ENCODE data around the gene SLC16A2. TPM values are rescaled to one million over a fixed set of nuclear protein-coding genes. Genes with fewer than 3 reads are reported as not detected.

The SLC16A2 gene
- polyA plus RNA-seq, 3 donors: not detected

DNA sequence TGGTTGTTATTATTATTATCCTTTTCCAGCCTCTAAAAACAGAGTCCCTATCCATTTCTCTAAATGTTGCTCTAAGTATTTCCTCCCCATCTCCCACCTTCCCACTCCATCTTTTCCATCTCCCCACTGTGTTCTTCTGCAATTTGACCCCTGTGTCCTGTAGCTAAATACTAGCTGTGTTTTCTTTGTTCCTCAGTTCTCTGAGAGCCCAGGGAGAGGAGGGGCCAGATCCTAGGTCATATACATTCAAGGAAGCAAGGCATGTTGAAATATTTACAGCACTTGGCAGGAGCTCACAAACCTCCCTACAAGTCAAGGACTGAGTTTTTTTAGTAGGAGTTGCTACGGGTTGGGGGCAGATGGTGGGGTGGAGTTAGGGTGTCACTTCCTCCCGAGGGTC is 10.5 kb downstream of the SLC16A2 start:
- Mint-ChIP-seq H3K4me1 (no peaks in the 10 kb centered on the region), H3K9me3 (no peaks in the 10 kb centered on the region), H3K27ac (peak overlapping the region in 1 of 7 donors; percentile 32), H3K36me3 (no peaks in the 10 kb centered on the region), H3K4me3 (no peak overlapping the region), H3K27me3 (ENCODE audit: low read depth in 3 of 3) (peaks cover 1 to 5% (median 2%) of the 10 kb centered on the region in 3 donors)
- TF ChIP-seq, protein P1, sequence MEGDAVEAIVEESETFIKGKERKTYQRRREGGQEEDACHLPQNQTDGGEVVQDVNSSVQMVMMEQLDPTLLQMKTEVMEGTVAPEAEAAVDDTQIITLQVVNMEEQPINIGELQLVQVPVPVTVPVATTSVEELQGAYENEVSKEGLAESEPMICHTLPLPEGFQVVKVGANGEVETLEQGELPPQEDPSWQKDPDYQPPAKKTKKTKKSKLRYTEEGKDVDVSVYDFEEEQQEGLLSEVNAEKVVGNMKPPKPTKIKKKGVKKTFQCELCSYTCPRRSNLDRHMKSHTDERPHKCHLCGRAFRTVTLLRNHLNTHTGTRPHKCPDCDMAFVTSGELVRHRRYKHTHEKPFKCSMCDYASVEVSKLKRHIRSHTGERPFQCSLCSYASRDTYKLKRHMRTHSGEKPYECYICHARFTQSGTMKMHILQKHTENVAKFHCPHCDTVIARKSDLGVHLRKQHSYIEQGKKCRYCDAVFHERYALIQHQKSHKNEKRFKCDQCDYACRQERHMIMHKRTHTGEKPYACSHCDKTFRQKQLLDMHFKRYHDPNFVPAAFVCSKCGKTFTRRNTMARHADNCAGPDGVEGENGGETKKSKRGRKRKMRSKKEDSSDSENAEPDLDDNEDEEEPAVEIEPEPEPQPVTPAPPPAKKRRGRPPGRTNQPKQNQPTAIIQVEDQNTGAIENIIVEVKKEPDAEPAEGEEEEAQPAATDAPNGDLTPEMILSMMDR (IDR thresholded peaks at IDR 0.05): no peak
- Histone ChIP-seq H3K9me3 (replicated peaks in 1 of 2; ENCODE audit: control insufficient read depth in 1 of 2, insufficient read depth in 1 of 2, low read length in 2 of 2) (no peaks in the 10 kb centered on the region), H3K4me1 (ENCODE audit: control insufficient read depth in 1 of 2, insufficient read depth in 2 of 2, low read length in 2 of 2) (no peaks in the 10 kb centered on the region), H3K4me3 (replicated peaks in 1 of 3; ENCODE audit: low read depth in 2 of 3, low read length in 3 of 3) (no peak overlapping the region), H2AFZ (ENCODE audit: insufficient read depth, low read depth, low read length, poor library complexity, severe bottlenecking) (no peak overlapping the region), H3K4me2 (replicated peaks; ENCODE audit: extremely low read depth, low read length, poor library complexity, severe bottlenecking) (no peak overlapping the region), H3K27ac (ENCODE audit: low read depth in 1 of 2, low read length in 2 of 2) (no peak overlapping the region), H3K27me3 (ENCODE audit: control insufficient read depth in 2 of 2, insufficient read depth in 2 of 2, low read length in 2 of 2) (no peaks in the 10 kb centered on the region), H3K79me2 (ENCODE audit: insufficient read depth, low read length) (no peaks in the 10 kb centered on the region), H4K20me1 (ENCODE audit: insufficient read depth, low read length) (no peaks in the 10 kb centered on the region), H3K9ac (ENCODE audit: insufficient read depth, low read length, poor library complexity, severe bottlenecking) (no peak overlapping the region), H3K36me3 (replicated peaks in 1 of 2; ENCODE audit: control insufficient read depth in 1 of 2, insufficient read depth in 2 of 2, low read length in 2 of 2) (no peaks in the 10 kb centered on the region)
- intact Hi-C loops (cut with micrococcal nuclease): no loop called here
- WGBS (ENCODE audit: insufficient coverage): no CpG with 5 or more reads among the region's 2 CpGs
- no peak for DNase-seq

DNA sequence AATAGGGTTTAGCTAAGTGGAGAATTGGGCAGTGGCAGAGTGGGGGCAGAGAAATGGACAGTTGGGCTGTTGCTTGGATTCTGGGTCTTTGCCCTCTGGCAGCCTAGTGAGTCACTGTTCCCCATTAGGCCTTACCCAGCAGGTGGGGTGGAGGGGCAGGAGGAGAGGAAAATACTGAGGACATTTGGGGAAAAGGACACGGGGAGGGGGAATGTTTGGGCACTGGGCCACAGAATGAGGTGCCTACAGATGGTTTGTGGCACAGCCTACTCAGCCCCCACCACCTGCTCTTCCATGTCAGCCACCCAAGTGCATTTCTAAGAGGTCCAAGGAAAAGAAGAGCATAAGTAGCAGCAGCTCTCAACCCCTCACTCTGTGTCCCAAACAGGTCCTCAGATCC is 13.0 kb downstream of the SLC16A2 start:
- Mint-ChIP-seq H3K36me3 (no peaks in the 10 kb centered on the region), H3K9me3 (no peaks in the 10 kb centered on the region), H3K27me3 (ENCODE audit: low read depth in 3 of 3) (peaks cover 2 to 3% (median 3%) of the 10 kb centered on the region in 3 donors), H3K4me1 (no peaks in the 10 kb centered on the region), H3K27ac (peak overlapping the region in 1 of 7 donors; percentile 55), H3K4me3 (no peak overlapping the region)
- Histone ChIP-seq H2AFZ (ENCODE audit: insufficient read depth, low read depth, low read length, poor library complexity, severe bottlenecking) (no peak overlapping the region), H4K20me1 (ENCODE audit: insufficient read depth, low read length) (no peaks in the 10 kb centered on the region), H3K4me1 (ENCODE audit: control insufficient read depth in 1 of 2, insufficient read depth in 2 of 2, low read length in 2 of 2) (no peaks in the 10 kb centered on the region), H3K27me3 (ENCODE audit: control insufficient read depth in 2 of 2, insufficient read depth in 2 of 2, low read length in 2 of 2) (no peaks in the 10 kb centered on the region), H3K9ac (ENCODE audit: insufficient read depth, low read length, poor library complexity, severe bottlenecking) (no peak overlapping the region), H3K27ac (ENCODE audit: low read depth in 1 of 2, low read length in 2 of 2) (no peak overlapping the region), H3K4me3 (replicated peaks in 1 of 3; ENCODE audit: low read depth in 2 of 3, low read length in 3 of 3) (no peak overlapping the region), H3K4me2 (replicated peaks; ENCODE audit: extremely low read depth, low read length, poor library complexity, severe bottlenecking) (no peak overlapping the region), H3K9me3 (replicated peaks in 1 of 2; ENCODE audit: control insufficient read depth in 1 of 2, insufficient read depth in 1 of 2, low read length in 2 of 2) (no peaks in the 10 kb centered on the region), H3K79me2 (ENCODE audit: insufficient read depth, low read length) (no peaks in the 10 kb centered on the region), H3K36me3 (replicated peaks in 1 of 2; ENCODE audit: control insufficient read depth in 1 of 2, insufficient read depth in 2 of 2, low read length in 2 of 2) (no peaks in the 10 kb centered on the region)
- intact Hi-C loops (cut with micrococcal nuclease): no loop called here
- DNase-seq: no peak
- WGBS (ENCODE audit: insufficient coverage): no CpG with 5 or more reads among the region's 1 CpG
- TF ChIP-seq, protein P1 (IDR thresholded peaks at IDR 0.05): no peak

Data from CD14-positive monocyte (primary cell).